OCI-LY7 (cell line): ENCODE results near the gene RIC3. TPM values are rescaled to one million over a fixed set of nuclear protein-coding genes. Genes with fewer than 3 reads are reported as not detected.

Source experiments
- BruUV-seq: library from RNA; stranded (reverse); fragments of 400-500 nt; replicated peaks from 2 replicates; lab custom pipeline; 2021; lab: Mats Ljungman, UMichigan
- CTCF ChIA-PET: fragments of 300-600 bp; sonication (Branson Sonifier 250); formaldehyde crosslinking; loops from one replicate; lab custom pipeline; 2022; ENCODE audit warnings: antibody characterized with exemption; ENCODE audit not compliant: unreplicated experiment; lab: Charles Lee
- POLR2A ChIA-PET: fragments of 300-600 bp; sonication (Branson Sonifier 250); formaldehyde crosslinking; loops from one replicate; lab custom pipeline; 2022; ENCODE audit warnings: antibody characterized with exemption; lab: Charles Lee
- DNase-seq: peaks from one replicate; pipeline ENCODE4 v3.0.0-alpha.2; 2015; ENCODE audit warnings: low spot score
- H2AFZ ChIP-seq: fragments of 200-600 bp; sonication (generic), shearing (Covaris generic); 2 replicates; pipeline ENCODE4 v1.6.1; 2014; ENCODE audit warnings: mild to moderate bottlenecking, antibody characterized with exemption, low read length, moderate library complexity
- H3K27ac ChIP-seq: fragments of 200-600 bp; sonication (generic); 2 replicates; pipeline ENCODE4 v1.5.1; 2014; ENCODE audit warnings: mixed run types, low read depth, mild to moderate bottlenecking, moderate library complexity, low read length, inconsistent platforms; ENCODE audit not compliant: poor library complexity, severe bottlenecking
- H3K36me3 ChIP-seq: fragments of 200-600 bp; sonication (generic); 2 replicates; pipeline ENCODE4 v1.6.1; 2014; ENCODE audit warnings: mild to moderate bottlenecking, antibody characterized with exemption, low read length, moderate library complexity, mixed read lengths; ENCODE audit not compliant: insufficient read depth
- H3K4me1 ChIP-seq: fragments of 200-600 bp; sonication (generic); 2 replicates; pipeline ENCODE4 v1.5.1; 2014; ENCODE audit warnings: mild to moderate bottlenecking, low read length; ENCODE audit not compliant: insufficient read depth, poor library complexity, severe bottlenecking
- H3K4me2 ChIP-seq: fragments of 200-600 bp; sonication (generic); 2 replicates; pipeline ENCODE4 v1.6.1; 2014; ENCODE audit warnings: mild to moderate bottlenecking, low read length
- H3K4me3 ChIP-seq: fragments of 200-600 bp; sonication (generic); 2 replicates; pipeline ENCODE4 v1.5.1; 2014; ENCODE audit warnings: mild to moderate bottlenecking, low read depth, low read length; ENCODE audit not compliant: poor library complexity, severe bottlenecking
- H3K79me2 ChIP-seq: fragments of 200-600 bp; sonication (generic); 2 replicates; pipeline ENCODE4 v1.6.1; 2016; ENCODE audit warnings: low read depth, mild to moderate bottlenecking, low read length, moderate library complexity, mixed read lengths; ENCODE audit not compliant: insufficient read depth
- H3K9me2 ChIP-seq: fragments of 200-600 bp; sonication (generic); 2 replicates; pipeline ENCODE4 v1.6.1; 2016; ENCODE audit warnings: mild to moderate bottlenecking, low read length, mixed read lengths; ENCODE audit not compliant: insufficient read depth
- H3K9me3 ChIP-seq: fragments of 200-600 bp; sonication (generic); 2 replicates; pipeline ENCODE4 v1.6.1; 2014; ENCODE audit warnings: mild to moderate bottlenecking, mixed run types, low read length, mixed read lengths
- H4K20me1 ChIP-seq: fragments of 200-600 bp; sonication (generic); 2 replicates; pipeline ENCODE4 v1.6.1; 2014; ENCODE audit warnings: mild to moderate bottlenecking, antibody characterized with exemption, low read length, moderate library complexity, mixed read lengths; ENCODE audit not compliant: insufficient read depth
- EZH2phosphoT487 ChIP-seq: fragments of 200-600 bp; sonication (generic); IDR thresholded peaks from 2 replicates; pipeline ENCODE4 v1.6.1; 2018; ENCODE audit warnings: low read depth, borderline replicate concordance, mild to moderate bottlenecking, mixed run types, antibody characterized with exemption, low read length, moderate library complexity, mixed read lengths
- intact Hi-C: fragments of 100-400 bp; cut with micrococcal nuclease; formaldehyde crosslinking; loops from one replicate; pipeline ENCODE4 v1.10.0; 2022; ENCODE audit not compliant: unreplicated experiment
- total RNA-seq, 2 experiments: library from RNA; depleted of rRNA in 1 of 2; stranded (reverse); fragments of >200 nt in 1 of 2; shearing (Covaris generic) in 1 of 2; gene quantifications; 2 replicates each; pipeline ENCODE4 v1.2.3, GENCODE V29; 2014 to 2022
- TF ChIP-seq, protein P1 (sequence below): fragments of 200-600 bp; sonication (generic); conservative IDR thresholded peaks from 2 replicates; pipeline ENCODE4 v1.5.1; 2014; ENCODE audit warnings: mild to moderate bottlenecking, antibody characterized with exemption, low read length, moderate library complexity, mixed read lengths

The RIC3 gene
- total RNA-seq, 2 experiments from 2014 or later: not detected

DNA sequence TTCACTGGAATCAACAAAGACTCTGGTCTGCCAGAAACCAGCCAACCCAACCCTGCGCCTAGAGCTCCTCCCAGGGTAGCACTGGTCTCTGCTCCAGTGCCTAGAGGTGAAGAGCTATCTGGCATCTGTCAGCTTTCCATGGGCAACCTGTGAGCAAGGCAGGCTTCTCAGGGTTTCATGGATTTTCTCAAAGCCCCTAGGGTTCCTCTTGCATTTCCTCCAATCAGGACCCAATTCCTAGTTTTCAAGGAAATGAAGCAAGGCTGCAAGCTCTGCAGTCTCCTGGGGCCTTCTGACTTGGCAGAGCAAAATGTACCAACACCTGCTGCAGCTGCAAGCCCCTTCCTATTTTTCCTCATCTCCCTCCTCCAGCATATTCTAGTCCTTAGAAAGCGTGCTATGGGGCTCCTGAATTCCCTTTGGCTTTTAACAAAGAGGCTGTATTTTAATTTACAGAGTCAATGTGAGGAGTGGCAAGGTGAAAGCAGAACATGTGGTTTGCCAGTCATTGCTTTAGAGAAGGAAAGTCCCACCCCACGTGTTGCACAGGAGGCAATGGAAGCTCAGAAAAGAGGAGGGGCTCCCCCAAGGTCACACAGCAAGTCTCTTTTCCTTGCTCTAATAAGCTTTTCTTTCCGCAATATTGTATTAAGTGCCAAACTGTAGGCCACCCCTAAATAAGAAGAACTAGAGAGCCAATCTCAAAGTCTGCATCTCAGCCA is 33.0 kb upstream of the RIC3 start:
- DNase-seq: no peak
- TF ChIP-seq, protein P1, sequence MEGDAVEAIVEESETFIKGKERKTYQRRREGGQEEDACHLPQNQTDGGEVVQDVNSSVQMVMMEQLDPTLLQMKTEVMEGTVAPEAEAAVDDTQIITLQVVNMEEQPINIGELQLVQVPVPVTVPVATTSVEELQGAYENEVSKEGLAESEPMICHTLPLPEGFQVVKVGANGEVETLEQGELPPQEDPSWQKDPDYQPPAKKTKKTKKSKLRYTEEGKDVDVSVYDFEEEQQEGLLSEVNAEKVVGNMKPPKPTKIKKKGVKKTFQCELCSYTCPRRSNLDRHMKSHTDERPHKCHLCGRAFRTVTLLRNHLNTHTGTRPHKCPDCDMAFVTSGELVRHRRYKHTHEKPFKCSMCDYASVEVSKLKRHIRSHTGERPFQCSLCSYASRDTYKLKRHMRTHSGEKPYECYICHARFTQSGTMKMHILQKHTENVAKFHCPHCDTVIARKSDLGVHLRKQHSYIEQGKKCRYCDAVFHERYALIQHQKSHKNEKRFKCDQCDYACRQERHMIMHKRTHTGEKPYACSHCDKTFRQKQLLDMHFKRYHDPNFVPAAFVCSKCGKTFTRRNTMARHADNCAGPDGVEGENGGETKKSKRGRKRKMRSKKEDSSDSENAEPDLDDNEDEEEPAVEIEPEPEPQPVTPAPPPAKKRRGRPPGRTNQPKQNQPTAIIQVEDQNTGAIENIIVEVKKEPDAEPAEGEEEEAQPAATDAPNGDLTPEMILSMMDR: no peak
- TF ChIP-seq EZH2phosphoT487: no peak
- Histone ChIP-seq H4K20me1 (no peaks in the 10 kb centered on the region), H3K36me3 (no peaks in the 10 kb centered on the region), H3K4me3 (no peak overlapping the region), H3K9me2 (no peaks in the 10 kb centered on the region), H2AFZ (no peak overlapping the region), H3K4me1 (no peaks in the 10 kb centered on the region), H3K79me2 (no peaks in the 10 kb centered on the region), H3K4me2 (no peak overlapping the region), H3K9me3 (no peaks in the 10 kb centered on the region), H3K27ac (no peak overlapping the region)
- BruUV-seq: no TSS peak
- intact Hi-C loops: no loop called here
- ChIA-PET CTCF (no interaction called here), POLR2A (interaction anchor here (0.6 kb wide), 1 partner anchor 37 kb away, joined by 3 read pairs; no protein-coding TSS in a partner anchor)

DNA sequence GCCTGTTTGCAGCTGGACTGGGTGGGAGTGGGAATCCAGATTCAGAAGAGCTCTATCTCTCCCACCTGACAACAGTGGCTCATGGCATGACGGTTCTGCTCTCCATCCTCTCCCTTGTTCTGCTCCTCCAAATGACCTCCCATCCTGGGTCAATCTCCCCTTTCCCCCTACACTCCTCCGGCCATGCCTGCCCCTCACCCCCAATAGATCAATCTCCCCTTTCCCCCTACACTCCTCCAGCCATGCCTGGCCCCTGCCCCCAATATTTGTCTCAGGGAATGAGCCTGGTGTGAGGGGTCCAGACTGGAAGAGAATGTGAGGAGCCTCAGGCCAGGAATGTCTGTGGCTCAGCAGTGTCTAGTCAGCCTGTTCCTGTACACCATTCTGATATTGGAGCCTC is 30.9 kb upstream of the RIC3 start:
- Histone ChIP-seq H3K4me1 (no peaks in the 10 kb centered on the region), H3K79me2 (no peaks in the 10 kb centered on the region), H3K36me3 (no peaks in the 10 kb centered on the region), H2AFZ (no peak overlapping the region), H3K4me3 (no peak overlapping the region), H3K27ac (no peak overlapping the region), H3K9me2 (no peaks in the 10 kb centered on the region), H3K4me2 (no peak overlapping the region), H4K20me1 (no peaks in the 10 kb centered on the region), H3K9me3 (no peaks in the 10 kb centered on the region)
- DNase-seq: no peak
- intact Hi-C loops: loop anchor here (10.0 kb wide), 1 partner anchor 365 kb away; no protein-coding TSS in a partner anchor
- CTCF ChIA-PET: no interaction called here
- TF ChIP-seq, protein P1: no peak
- no peak for TF ChIP-seq EZH2phosphoT487
- POLR2A ChIA-PET: interaction anchor here (0.6 kb wide), 1 partner anchor 138 kb away, joined by 7 read pairs; no protein-coding TSS in a partner anchor
- BruUV-seq: no TSS peak

DNA sequence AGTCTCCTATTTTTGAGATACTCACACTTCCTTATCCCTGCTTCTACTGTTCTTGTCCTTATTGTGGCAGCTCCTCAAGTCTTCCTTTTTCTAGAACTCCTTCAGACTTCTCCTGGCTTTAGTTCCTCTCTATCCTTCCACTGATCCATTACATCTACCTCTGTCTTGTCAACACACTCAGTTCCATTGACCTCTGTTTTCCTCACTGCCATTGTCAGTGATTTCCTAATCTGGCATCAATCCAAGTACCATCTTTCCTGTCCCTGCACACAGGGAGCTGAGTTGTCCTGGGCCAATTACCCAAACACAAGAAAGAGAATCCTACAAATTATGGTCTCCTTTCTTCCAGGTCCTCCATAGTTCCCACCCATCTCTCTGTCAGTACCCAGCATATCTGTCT is 27.9 kb upstream of the RIC3 start:
- H2AFZ ChIP-seq: no peak overlapping the region
- DNase-seq: no peak
- H3K4me1 ChIP-seq: no peaks in the 10 kb centered on the region
- TF ChIP-seq, protein P1: no peak
- TF ChIP-seq EZH2phosphoT487: no peak
- no peaks in the 10 kb centered on the region for H3K36me3 ChIP-seq
- no peaks in the 10 kb centered on the region for H4K20me1 ChIP-seq
- no peaks in the 10 kb centered on the region for H3K9me2 ChIP-seq
- no peaks in the 10 kb centered on the region for H3K79me2 ChIP-seq
- no peaks in the 10 kb centered on the region for H3K9me3 ChIP-seq
- H3K4me2 ChIP-seq: no peak overlapping the region
- BruUV-seq: no TSS peak
- no peak overlapping the region for H3K4me3 ChIP-seq
- intact Hi-C loops: loop anchor here (10.0 kb wide), 1 partner anchor 368 kb away; no protein-coding TSS in a partner anchor
- H3K27ac ChIP-seq: no peak overlapping the region
- POLR2A ChIA-PET: no interaction called here
- CTCF ChIA-PET: no interaction called here
